Naive thymus-derived CD8-positive, alpha-beta T cell (primary cell): ENCODE results near the gene OR5H15. TPM values are rescaled to one million over a fixed set of nuclear protein-coding genes. Genes with fewer than 3 reads are reported as not detected.
"Not testable (repeated sequence)": the region's sequence is repeated elsewhere in the genome, so short reads cannot be mapped to it uniquely, and the experiment has no call there.

ENCODE experiments used
- ATAC-seq, 2 donors: fragments of 150-1000 bp; cut with Tn5 transposase in 1 of 2; sonication (Bioruptor Pico), chemical (Tn5 transposase) in 1 of 2; 1 replicate in 1 of 2; 2 replicates in 1 of 2; pipeline ENCODE4 v1.10.0; 2021; ENCODE audit warnings: mild to moderate bottlenecking in 2 of 2, moderate library complexity in 2 of 2
- POLR2A ChIA-PET: fragments of 350-600 bp; sonication (Branson Sonifier 250); formaldehyde crosslinking; loops from one replicate; lab custom pipeline; 2021; ENCODE audit warnings: antibody characterized with exemption; lab: Charles Lee
- DNase-seq, 10 donors: peaks; one replicate each; pipeline versions ENCODE4 v3.0.0 to v3.0.0-alpha.2; 2020 to 2022
- H3K27ac Mint-ChIP-seq, 10 donors: one replicate each; pipeline ENCODE4 v1.8.0; 2020 to 2022; ENCODE audit warnings: mild to moderate bottlenecking in 10 of 10, mixed read lengths in 10 of 10, moderate library complexity in 4 of 10, inconsistent platforms in 1 of 10
- H3K27me3 Mint-ChIP-seq, 5 donors: one replicate each; pipeline ENCODE4 v1.8.0; 2021 to 2022; ENCODE audit warnings: mixed read lengths in 5 of 5
- H3K36me3 Mint-ChIP-seq, 3 donors: one replicate each; pipeline ENCODE4 v1.8.0; 2020 to 2022; ENCODE audit warnings: mixed read lengths in 3 of 3, mild to moderate bottlenecking in 2 of 3, inconsistent platforms in 1 of 3
- H3K4me1 Mint-ChIP-seq, 4 donors: one replicate each; pipeline ENCODE4 v1.8.0; 2021 to 2022; ENCODE audit warnings: mixed read lengths in 4 of 4
- H3K4me3 Mint-ChIP-seq, 10 donors: one replicate each; pipeline ENCODE4 v1.8.0; 2020 to 2022; ENCODE audit warnings: mild to moderate bottlenecking in 10 of 10, mixed read lengths in 10 of 10, moderate library complexity in 6 of 10, inconsistent platforms in 1 of 10
- H3K9me3 Mint-ChIP-seq, 9 donors: one replicate each; pipeline ENCODE4 v1.8.0; 2020 to 2022; ENCODE audit warnings: mixed read lengths in 9 of 9, mild to moderate bottlenecking in 3 of 9, inconsistent platforms in 1 of 9, moderate library complexity in 1 of 9
- polyA plus RNA-seq, 3 donors: library from polyadenylated mRNA; unstranded; fragments of 300-500 nt; fragmentation: Illumina TruSeq; gene quantifications; one replicate each; pipeline ENCODE4 v1.2.3, GENCODE V29; 2021
- total RNA-seq, 8 experiments: library from RNA in 2 of 8; stranded (reverse) in 2 of 8; gene quantifications; one replicate each; pipeline ENCODE4 v1.2.3 and lab custom pipeline; 2021 to 2026

Gene OR5H15
- total and polyA plus RNA-seq, 5 experiments from 2014 or later = not detected

GRCh38 chr3:98185180-98185579, 18.7 kb downstream of the OR5H15 start:
- POLR2A ChIA-PET = no interaction called here
- no peak overlapping the region for H3K27ac Mint-ChIP-seq
- no peak for DNase-seq
- ATAC-seq = no peak
- no peak overlapping the region for H3K4me3 Mint-ChIP-seq
- no peaks in the 10 kb centered on the region for H3K9me3 Mint-ChIP-seq
- no peaks in the 10 kb centered on the region for H3K36me3 Mint-ChIP-seq
- H3K27me3 Mint-ChIP-seq = peaks cover 0 to 3% (median 0%) of the 10 kb centered on the region in 5 donors
- peaks cover 0 to 6% (median under 1%) of the 10 kb centered on the region in 4 donors for H3K4me1 Mint-ChIP-seq

- Mint-ChIP-seq H3K4me3 (no peak overlapping the region), H3K27me3 (peaks cover 0 to 20% (median 0%) of the 10 kb centered on the region in 5 donors), H3K27ac (no peak overlapping the region), H3K4me1 (peaks cover 0 to 6% (median under 1%) of the 10 kb centered on the region in 4 donors), H3K9me3 (peaks cover 0 to 9% (median 0%) of the 10 kb centered on the region in 9 donors), H3K36me3 (no peaks in the 10 kb centered on the region)
- POLR2A ChIA-PET = no interaction called here
- DNase-seq = peak in 2 of 10 donors; percentile 5 to 18
- peak; percentile 48 to 60 for ATAC-seq
Measured at GRCh38 chr3:98188545-98188944, 22.0 kb downstream of the OR5H15 start.

- H3K27me3 Mint-ChIP-seq = peaks cover 0 to 20% (median 0%) of the 10 kb centered on the region in 5 donors
- H3K36me3 Mint-ChIP-seq, H3K4me1 Mint-ChIP-seq, DNase-seq, H3K4me3 Mint-ChIP-seq, ATAC-seq, H3K27ac Mint-ChIP-seq, POLR2A ChIA-PET, H3K9me3 Mint-ChIP-seq: not testable (repeated sequence)
Measured at GRCh38 chr3:98190911-98191310, 24.4 kb downstream of the OR5H15 start.

DNA sequence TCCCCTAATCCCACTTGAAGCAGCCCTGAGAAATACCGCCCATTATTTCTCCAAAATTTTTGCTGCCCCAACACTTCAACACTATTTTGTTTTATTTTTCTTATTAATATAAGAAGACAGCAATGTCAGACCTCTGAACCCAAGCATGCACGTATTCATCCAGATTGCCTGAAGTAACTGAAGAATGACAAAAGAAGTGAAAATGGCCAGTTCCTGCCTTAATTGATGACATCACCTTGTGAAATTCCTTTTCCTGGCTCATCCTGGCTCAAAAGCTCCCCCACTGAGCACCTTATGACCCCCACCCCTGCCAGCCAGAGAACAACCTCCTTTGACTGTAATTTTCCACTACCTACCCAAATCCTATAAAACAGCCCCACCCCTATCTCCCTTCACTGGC, 29.8 kb downstream of the OR5H15 start:
- H3K36me3 Mint-ChIP-seq, POLR2A ChIA-PET: not testable (repeated sequence)

DNA sequence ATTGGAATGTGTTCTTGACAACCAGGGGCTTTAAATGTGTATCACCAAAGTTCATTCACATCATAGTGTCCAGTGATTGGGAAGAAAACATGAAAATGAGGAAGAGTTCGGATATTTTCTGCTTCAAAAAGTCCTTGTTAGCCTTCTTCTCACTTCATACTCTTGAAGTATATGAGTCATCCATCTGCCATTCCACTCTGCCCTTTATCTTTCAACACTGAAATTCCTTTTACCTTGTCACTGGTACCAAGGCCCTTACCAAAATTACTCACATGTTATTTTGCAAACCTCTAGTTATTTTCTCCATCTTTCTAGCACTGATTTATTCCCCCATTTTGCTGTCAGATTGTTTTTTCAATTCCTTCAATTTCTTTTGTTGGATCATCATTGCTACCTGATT, 32.5 kb downstream of the OR5H15 start:
- ATAC-seq = no peak
- H3K9me3 Mint-ChIP-seq = peaks cover 0 to 5% (median 0%) of the 10 kb centered on the region in 9 donors

More for the DNA sequence above, 29.8 kb downstream of the OR5H15 start:
- not testable (repeated sequence) for H3K4me3 Mint-ChIP-seq, H3K27ac Mint-ChIP-seq, DNase-seq, ATAC-seq, H3K9me3 Mint-ChIP-seq, H3K4me1 Mint-ChIP-seq
- H3K27me3 Mint-ChIP-seq = peaks cover 0 to 17% (median 1%) of the 10 kb centered on the region in 5 donors

DNA sequence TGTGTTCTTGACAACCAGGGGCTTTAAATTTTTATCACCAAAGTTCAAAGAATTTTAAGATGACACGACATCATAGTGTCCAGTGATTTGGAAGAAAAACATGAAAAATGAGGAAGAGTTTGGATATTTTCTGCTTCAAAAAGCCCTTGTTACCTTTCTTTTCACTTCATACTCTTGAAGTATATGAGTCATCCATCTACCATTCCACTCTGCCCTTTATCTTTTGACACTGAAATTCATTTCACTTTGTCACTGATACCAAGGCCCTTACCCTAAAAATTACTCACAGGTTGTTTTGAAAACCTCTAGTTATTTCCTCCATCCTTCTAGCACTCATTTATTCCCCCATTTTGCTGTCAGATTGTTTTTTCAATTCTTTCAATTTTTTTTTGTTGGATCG, 42.7 kb downstream of the OR5H15 start:
- Mint-ChIP-seq H3K27ac (no peak overlapping the region), H3K36me3 (no peaks in the 10 kb centered on the region), H3K27me3 (peaks cover 0 to 5% (median 0%) of the 10 kb centered on the region in 5 donors), H3K4me1 (no peaks in the 10 kb centered on the region), H3K4me3 (no peak overlapping the region), H3K9me3 (peaks cover 0 to 7% (median 3%) of the 10 kb centered on the region in 9 donors)
- ATAC-seq = no peak
- DNase-seq = no peak
- POLR2A ChIA-PET = no interaction called here

More for the DNA sequence above, 32.5 kb downstream of the OR5H15 start:
- no peaks in the 10 kb centered on the region for H3K4me1 Mint-ChIP-seq
- no peak overlapping the region for H3K27ac Mint-ChIP-seq
- H3K4me3 Mint-ChIP-seq = no peak overlapping the region
- no peak for DNase-seq
- H3K36me3 Mint-ChIP-seq = no peaks in the 10 kb centered on the region
- POLR2A ChIA-PET = no interaction called here
- peaks cover 0 to 5% (median 1%) of the 10 kb centered on the region in 5 donors for H3K27me3 Mint-ChIP-seq

DNA sequence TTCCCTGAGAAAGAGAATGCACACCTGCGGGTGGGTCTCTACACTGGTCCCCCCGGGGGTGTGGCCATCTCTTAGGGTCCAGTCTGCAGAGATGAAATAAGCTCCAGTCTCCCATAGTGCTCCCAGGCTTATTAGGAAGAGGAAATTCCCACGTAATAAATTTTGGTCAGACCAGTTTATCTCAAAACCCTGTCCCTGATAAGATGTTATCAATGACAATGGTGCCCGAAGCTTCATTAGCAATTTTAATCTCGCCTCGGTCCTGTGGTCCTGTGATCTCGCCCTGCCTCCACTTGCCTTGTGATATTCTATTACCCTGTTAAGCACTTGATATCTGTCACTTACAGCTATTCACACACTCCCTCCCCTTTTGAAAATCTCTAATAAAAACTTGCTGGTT, 46.8 kb downstream of the OR5H15 start:
- Mint-ChIP-seq H3K36me3 (no peaks in the 10 kb centered on the region), H3K4me1 (no peaks in the 10 kb centered on the region), H3K9me3 (peaks cover 0 to 7% (median 3%) of the 10 kb centered on the region in 9 donors), H3K4me3 (no peak overlapping the region), H3K27ac (no peak overlapping the region), H3K27me3 (peaks cover 0 to 5% (median 2%) of the 10 kb centered on the region in 5 donors)
- POLR2A ChIA-PET = no interaction called here
- no peak for DNase-seq
- ATAC-seq = no peak

DNA sequence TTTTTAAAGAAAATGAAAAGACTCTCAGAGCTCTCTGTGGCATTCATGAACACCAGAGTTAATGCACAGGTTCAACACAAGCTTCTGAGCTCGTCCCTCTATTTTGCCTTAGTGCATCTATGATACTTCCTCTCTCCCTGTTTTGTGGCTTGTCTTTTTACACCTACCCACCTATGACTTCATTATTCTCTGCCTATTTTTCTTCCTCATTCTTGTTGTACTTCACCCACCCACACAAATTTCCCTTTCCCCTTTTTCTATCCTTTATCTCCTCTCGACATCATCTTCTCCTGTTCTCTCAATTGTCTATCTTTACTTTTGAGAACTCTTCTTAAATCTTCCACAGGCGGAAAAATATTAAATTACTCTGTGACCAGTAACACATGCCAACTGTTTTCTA, 48.6 kb downstream of the OR5H15 start:
- H3K9me3 Mint-ChIP-seq = peaks cover 0 to 3% (median 0%) of the 10 kb centered on the region in 9 donors
- no peak overlapping the region for H3K27ac Mint-ChIP-seq
- no peaks in the 10 kb centered on the region for H3K36me3 Mint-ChIP-seq
- POLR2A ChIA-PET = no interaction called here
- peaks cover 0 to 5% (median 2%) of the 10 kb centered on the region in 5 donors for H3K27me3 Mint-ChIP-seq
- DNase-seq = no peak
- no peak overlapping the region for H3K4me3 Mint-ChIP-seq
- ATAC-seq = no peak
- H3K4me1 Mint-ChIP-seq = no peaks in the 10 kb centered on the region

Other genes with a start within 250 kb of the OR5H15 start
- 10 to 100 TPM; 34.1 to 36.5 TPM for gene RIOX2, start 194.3 kb upstream of the OR5H15 start, total RNA-seq
- 10 to 100 TPM; 26.9 to 32.4 (median 29.0) TPM for gene RIOX2, start 194.3 kb upstream of the OR5H15 start, polyA plus RNA-seq
- not detected for gene GABRR3, start 131.4 kb upstream of the OR5H15 start, total RNA-seq
- not detected for gene GABRR3, start 131.4 kb upstream of the OR5H15 start, polyA plus RNA-seq
- not detected for gene OR5AC2, start 79.5 kb upstream of the OR5H15 start, total RNA-seq
- not detected for gene OR5AC2, start 79.5 kb upstream of the OR5H15 start, polyA plus RNA-seq
- gene OR5H1, start 36.0 kb upstream of the OR5H15 start, total RNA-seq = not detected
- gene OR5H1, start 36.0 kb upstream of the OR5H15 start, polyA plus RNA-seq = not detected
- gene OR5H14, start 19.2 kb upstream of the OR5H15 start, total RNA-seq = not detected
- gene OR5H14, start 19.2 kb upstream of the OR5H15 start, polyA plus RNA-seq = not detected
- not detected for gene OR5H6, start 97.5 kb downstream of the OR5H15 start, total RNA-seq
- not detected for gene OR5H6, start 97.5 kb downstream of the OR5H15 start, polyA plus RNA-seq
- gene OR5H2, start 115.8 kb downstream of the OR5H15 start, total RNA-seq = not detected
- gene OR5H2, start 115.8 kb downstream of the OR5H15 start, polyA plus RNA-seq = not detected
- gene OR5K4, start 187.2 kb downstream of the OR5H15 start, total RNA-seq = not detected
- not detected for gene OR5K4, start 187.2 kb downstream of the OR5H15 start, polyA plus RNA-seq
- gene OR5K3, start 224.0 kb downstream of the OR5H15 start, total RNA-seq = not detected
- gene OR5K3, start 224.0 kb downstream of the OR5H15 start, polyA plus RNA-seq = not detected